GM21723 (cell line): ENCODE data around the gene SPECC1.

ENCODE experiments used
- ATAC-seq: cut with Tn5 transposase; IDR thresholded peaks from one replicate; pipeline ENCODE4 v1.9.1; 2021; ENCODE audit warnings: mild to moderate bottlenecking, moderate library complexity; ENCODE audit not compliant: unreplicated experiment

The SPECC1 gene

DNA sequence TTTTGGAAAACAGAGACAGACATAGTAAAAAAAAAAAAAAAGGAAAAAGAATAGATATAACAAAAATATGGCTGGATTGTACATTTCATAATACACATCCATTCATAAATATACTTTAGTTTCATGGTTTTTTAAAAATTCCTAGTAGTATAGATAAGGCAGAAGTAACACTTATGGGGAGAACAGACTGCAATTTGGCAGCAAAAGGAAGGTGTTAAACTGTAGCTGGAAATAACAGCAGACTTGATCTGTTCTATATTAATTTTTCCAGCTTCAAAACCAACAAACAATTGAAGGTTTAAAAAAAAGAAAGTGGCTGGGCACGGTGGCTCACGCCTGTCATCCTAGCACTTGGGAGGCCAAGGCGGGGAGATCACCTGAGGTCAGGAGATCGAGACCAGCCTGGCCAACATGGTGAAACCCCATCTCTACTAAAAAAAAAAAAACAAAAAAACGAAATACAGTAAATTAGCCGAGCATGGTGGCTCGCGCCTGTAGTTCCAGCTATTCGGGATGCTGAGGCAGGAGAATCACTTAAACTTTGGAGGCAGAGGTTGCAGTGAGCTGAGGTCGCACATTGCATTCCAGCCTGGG lies 191.8 kb downstream of the SPECC1 start:
- ATAC-seq: no peak

DNA sequence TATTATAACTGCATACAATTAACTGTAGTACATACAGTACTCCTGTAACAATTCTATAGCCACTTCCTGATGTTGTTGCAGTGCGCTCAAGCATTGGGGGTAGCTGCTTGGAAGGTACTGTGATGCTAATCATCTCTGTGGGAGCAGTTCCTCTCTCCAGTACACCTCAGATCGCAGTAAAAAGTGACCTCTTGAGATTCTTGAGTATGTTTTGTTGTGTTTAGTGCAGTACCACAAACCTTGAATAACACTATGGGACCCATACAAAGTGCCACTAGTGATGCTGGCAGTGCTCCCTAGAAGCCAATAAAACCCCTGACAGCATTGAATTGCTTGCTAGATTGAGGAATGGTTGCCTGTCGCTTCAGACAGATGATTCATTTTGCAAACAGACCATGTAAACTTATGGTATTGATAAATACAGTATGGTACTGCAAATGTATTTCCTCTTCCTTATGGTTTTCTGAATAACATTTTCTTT lies 193.0 kb downstream of the SPECC1 start:
- no peak for ATAC-seq

DNA sequence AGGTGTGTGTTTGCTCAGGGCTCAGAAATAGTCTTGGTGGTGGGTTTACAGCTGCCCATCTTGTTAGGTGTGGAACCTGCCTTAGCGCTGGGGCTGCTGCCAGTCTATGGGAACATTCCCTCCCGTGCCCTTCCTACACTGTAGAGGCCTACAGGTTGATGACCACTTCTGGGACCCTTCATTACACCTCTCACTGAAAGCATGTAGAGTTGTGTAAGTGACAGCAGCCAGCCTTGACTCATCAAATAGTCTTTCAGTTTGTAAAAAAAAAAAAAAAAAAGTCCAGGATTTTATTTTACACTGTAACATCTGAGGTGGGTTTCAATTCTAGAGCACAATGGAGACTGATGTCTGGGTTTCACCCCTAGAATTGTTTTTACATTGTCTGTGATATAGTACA lies 193.9 kb downstream of the SPECC1 start:
- ATAC-seq: no peak

DNA sequence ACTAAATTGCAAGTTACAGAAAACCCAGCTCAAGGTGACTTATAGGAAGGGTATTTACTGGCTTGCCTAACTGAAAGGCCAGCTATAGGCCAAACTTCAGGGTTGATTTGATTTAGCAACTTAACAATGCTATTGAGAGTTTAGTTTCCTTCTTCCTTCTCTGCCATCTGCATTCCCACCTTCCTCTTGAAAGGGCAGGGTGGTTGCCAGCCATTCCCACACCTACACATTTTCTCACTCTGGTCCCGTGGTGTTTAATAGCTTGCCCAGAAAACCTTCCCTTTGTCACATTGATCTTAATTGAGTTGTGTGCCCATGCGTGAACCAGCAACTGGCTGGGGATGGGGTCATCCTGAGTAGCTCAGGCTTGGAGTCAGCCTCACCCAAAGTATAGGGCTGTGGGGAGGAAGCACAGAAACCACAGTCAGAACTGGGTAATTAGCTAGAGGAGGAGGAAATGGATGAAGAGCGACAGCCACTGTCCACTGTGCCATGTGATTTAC lies 194.7 kb downstream of the SPECC1 start:
- no peak for ATAC-seq

DNA sequence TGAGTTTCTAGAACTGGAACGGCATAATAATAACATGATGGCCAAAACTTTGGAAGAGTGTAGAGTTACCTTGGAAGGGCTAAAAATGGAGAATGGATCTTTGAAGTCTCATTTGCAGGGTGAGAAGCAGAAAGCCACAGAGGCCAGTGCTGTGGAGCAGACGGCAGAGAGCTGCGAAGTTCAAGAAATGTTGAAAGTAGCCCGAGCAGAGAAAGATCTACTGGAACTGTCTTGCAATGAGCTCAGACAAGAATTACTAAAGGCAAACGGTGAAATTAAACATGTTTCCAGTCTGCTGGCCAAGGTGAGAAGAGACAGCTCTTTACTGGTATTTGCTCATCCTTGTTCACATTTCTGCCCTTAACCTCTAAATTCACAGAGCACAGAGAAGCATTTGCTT lies 196.4 kb downstream of the SPECC1 start:
- no peak for ATAC-seq

DNA sequence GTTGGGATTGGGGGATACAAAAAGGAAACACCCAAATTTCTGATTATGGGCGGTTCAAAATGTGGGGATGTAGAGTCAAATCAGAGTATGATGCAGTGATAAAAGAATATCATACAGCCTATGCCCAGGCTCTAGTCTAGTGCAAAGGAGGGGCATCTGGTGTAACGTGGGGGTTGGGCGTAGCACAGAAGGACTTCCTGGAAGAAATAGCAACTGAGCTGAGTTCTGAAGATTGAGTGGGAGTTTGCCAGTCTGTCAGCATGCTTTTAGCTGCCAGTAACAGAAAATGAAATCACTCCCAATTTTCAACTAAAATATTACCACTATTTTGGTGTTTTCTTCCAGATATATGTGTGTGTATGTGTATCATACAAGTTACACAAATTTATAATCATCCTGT lies 196.9 kb downstream of the SPECC1 start:
- ATAC-seq: no peak

DNA sequence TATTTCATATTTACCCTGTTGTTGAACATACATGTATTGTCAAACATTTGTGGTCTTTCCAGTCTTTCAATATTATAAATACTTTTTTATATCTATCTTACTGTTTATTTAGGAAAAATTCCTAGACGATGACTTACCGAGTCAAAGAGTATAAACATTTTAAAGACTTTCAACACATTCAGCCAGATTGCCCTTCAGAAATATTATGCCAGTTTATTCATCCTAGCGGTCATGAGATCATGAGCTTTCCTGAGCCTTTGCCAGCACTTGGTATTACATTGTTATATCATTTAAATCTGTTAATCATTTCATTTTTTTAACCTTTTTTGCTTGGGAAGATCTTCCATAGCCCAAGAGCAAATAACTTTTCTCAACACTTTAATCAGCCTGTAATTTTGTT lies 197.4 kb downstream of the SPECC1 start:
- no peak for ATAC-seq

DNA sequence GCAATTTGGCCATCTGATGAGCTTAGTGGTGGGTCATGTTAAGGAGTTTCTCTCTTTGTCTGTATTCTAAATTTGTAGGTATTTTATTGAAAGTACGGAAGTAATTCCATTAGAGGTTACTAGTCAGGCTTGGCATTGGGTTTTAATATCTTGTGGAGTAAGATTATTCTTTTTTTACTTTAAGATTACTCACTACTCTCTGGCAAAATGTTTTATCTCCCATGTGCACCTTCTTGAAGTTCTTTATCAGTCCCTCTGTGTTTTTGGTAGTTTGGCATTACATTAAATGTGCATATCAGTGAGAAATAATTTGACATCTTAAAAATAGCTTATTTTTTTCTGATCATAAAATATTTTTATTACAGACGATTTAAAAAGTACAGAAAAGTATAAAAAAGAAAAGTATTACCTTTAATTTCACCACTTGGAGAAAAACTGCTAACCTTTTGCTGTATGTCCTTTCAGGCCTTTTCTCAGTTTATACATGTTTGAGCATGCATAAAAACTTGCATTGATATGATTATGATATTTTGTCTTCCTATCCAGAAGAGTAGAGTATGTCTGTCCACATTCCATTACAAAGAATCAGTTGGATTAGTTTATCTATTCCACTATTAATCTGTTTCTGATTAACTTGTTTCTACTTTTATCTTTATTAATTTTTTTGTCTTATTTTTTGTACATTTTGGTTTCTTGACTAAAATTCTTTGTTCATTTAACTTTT lies 198.3 kb downstream of the SPECC1 start:
- no peak for ATAC-seq

DNA sequence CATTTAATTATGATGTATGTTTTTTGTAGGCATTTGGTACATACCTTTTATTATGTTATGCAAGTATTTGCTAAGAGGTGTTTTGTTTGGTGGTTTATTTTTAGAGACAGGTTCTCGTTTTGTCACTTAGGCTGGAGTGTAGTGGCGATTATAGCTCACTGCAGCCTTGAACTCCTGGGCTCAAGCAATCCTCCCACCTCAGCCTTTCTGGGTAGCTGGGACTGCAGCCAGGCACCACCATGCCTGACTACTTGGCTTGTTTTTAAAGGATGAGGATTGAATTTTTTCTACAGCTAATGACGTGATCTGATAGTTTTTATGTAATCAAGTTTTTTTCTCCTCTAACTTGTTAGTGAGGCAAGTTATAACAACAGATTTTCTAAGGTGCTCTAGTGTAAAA lies 199.6 kb downstream of the SPECC1 start:
- no peak for ATAC-seq

DNA sequence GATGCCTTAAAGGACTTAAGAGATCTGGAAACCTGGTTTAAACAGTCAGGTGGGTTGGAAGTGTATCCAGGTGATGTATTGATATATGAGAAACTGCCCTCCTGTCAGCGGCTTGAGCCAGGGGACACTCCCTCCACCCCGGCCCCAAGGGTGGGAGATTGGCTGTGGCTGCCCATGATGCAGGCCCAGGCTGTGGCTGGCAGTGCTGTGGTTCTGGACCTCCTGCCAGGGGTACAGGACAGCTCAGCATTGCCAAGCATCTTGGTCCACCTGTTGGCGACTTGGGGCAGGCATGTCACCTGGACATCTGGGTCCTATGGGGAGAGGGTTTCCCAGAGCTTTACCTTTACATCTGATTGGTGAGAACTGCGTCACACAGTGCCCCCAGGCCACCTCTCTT lies 201.0 kb downstream of the SPECC1 start:
- no peak for ATAC-seq

DNA sequence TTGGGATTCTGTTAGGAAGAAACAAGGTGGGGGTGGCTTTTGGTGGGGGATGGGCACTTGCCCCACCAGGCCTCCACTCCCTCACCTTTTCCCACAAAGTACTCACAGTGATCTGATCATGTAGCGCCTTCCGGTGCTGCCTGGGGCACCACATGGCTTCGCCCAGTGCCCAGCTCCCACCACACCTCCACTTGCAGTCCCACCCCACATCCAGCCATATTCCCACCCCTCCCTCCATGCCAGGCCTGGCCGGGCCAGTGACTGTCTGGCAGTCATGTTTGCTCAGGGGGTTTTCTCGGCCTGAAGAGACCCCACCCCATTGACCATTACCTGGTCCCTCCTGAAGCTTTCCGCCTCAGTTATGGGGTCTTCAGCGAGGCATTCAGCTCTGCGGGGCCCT lies 201.5 kb downstream of the SPECC1 start:
- no peak for ATAC-seq

DNA sequence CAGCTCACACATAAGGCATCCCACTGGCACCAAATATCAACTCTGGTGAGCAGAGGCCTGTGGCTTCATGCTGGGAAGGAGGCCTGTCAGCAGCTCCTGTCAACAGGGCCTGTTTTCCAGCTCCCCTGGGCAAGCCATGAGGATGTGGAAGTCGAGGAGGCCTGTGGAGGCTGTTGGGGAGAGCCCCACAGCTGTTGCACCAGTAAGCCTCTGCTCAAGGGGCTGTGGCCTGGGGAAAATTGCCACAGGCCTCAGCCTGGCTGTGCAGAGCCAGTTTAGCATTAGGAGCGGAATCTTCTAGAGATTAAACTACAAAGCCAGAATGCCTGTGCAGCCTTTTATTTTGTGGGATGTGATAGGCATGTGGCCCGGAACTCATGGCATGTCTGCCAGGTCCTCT lies 202.1 kb downstream of the SPECC1 start:
- no peak for ATAC-seq

DNA sequence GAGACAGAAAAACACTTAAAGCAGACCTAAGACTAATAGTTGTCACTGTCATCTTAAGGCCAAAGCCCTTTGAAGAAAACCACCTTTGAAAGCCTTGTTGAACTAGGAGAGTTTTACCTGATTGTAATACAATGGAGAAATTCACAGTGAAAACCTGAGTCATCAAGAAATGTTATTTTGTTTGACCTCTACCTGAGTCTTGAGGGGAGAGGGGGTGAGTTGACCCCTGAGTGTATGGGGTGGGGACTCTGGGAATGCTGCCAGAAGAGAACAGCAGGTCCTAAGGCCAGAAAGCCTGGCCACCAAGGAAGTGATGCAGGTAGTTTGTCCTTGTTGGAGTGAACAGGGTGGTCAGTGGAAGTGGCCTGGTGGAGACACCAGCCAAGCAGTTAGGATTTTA lies 204.3 kb downstream of the SPECC1 start:
- ATAC-seq: no peak

DNA sequence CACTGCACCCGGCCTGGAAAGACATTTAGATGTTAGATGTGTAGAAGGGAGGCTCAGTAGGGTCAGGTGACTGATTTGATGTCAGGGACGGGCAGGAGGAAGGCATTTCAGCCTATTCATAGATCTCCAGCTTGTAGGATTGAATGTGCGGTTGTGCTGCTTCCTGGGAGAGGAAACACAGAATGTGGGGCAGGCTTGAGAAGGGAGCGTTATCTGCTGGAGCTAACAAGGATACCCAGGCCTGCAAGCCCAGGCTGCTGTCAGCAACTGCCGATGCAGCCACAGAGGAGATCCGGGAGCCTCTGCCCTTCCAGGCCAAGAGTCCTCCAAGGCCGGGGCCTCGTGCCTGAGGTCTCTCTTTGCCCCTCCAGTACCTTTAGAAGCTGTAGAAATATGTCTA lies 205.6 kb downstream of the SPECC1 start:
- no peak for ATAC-seq

DNA sequence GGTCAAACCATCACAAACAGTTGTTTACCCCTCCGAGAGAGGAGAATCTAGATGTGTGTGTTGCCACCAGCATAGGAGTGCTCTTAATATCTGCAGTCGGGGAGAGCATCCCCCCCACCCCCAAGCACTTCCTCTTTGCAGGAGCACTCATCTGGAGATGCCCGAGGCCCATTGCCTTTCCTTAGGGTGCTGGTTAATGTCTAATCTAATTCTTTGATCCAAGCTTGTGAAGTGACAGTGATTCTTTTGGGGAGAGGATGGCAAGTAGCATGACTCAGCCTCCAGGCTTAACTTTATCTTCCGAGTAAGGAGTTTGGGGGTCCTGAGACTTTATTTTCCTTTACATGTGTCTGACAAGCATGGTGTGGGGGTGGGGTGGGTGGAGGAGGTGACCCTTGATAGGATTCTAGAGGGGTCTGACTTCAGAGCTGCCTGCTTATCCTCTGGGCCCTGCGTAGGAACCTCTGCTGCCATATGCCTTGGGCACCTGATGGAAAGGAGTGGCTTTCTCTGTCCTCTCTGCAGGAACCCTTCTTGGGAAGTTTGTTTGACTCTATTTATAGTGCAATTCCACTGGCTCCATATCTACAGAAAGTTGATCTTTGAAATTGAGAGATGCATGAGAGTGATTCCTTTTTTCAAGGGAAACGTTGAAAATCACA lies 207.1 kb downstream of the SPECC1 start:
- ATAC-seq: no peak

DNA sequence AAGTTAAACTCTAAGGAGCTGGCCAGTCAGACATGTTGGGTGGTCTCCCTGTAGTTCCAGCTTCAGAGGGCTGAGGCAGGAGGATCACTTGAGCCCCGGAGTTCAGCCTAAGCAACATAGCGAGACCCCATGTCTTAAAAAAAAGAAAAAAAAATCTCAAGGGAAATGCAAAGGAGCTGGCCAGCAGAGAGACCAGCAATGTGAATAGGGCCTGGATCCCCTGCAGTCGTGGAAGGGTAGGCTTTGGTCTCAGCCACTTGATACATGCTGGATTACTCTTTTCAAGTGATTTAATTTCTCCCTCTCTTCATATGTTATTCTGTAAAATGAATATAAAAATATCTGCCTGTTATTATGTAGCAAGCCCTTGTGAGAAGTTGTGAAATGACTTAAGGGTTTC lies 207.7 kb downstream of the SPECC1 start:
- no peak for ATAC-seq

DNA sequence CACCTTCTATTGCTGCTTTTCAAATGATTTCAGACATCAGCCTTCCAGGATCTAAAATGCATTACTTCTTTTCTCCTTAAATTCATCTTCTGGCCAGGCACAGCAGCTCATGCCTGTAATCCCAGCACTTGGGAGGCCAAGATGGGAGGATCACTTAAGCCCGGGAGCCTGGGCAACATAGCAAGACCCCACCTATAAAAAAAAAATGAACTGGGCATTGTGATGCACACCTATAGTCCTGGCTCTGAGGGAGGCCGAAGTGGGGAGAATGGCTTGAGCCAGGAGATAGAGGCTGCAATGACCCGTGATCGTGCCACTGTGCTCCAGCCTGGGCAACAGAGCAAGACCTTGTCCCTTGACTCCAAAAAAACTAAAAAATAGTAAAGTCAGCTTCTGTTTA lies 208.5 kb downstream of the SPECC1 start:
- no peak for ATAC-seq

DNA sequence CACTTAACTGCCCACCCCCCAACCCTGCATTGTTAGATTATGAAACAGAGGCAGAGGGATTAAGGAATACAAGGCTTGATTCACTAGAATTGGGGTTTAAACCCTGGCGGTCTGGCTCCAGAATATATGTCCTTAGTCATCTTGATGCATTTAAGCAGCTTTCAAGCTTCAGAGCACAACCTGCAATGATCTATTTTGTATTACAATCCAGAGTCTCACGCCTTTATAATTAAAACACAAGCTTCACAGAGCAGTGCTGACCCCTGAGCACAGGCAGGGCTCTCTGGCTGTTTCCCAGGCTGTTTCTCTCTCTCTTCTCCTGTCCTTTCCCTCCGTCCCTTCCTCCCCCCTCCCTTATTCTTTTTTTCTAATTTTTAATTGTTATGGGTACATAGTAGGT lies 209.1 kb downstream of the SPECC1 start:
- ATAC-seq: no peak

DNA sequence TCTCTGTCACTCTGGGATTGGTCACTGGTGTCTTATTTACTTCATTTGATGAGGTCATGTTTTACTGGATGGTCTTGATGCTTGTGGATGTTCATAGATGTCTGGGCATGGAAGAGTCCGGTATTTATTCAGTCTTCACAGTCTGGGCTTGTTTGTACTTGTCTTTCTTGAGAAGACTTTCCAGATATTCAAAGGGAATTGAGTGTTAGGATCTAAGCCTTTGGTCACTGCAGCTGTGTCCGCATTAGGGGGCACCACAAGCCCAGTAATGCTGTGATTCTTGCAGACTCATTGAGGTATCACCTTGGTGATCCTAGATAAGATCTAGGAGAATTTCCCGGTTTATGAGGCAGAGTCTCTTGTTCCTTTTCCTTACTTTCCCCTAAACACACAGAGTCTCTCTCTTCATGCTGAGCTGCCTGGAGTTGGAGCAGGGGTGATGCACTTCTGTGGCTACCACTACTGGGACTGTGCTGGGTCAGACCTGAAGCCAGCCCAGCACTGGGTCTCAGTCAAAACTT lies 214.7 kb downstream of the SPECC1 start:
- no peak for ATAC-seq

DNA sequence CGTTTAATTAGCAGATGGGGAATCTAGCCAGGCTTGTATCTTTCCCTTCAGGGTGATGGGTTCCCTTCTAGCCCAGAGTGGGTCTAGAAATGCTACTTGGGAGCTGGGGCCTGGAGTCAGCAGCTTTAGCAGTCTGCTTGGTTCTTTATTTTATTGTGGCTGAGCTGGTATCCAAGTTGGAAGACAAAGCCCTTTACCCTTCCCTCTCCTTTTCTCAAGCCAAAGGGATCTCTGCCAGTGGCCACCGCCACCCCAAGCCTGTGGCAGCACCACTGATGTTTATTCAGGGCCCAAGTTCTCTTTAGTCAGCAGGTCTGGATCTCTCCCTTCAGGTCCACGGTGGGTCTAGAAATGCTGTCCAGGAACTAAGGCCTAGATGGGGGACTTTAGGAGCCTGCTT lies 215.2 kb downstream of the SPECC1 start:
- ATAC-seq: no peak

DNA sequence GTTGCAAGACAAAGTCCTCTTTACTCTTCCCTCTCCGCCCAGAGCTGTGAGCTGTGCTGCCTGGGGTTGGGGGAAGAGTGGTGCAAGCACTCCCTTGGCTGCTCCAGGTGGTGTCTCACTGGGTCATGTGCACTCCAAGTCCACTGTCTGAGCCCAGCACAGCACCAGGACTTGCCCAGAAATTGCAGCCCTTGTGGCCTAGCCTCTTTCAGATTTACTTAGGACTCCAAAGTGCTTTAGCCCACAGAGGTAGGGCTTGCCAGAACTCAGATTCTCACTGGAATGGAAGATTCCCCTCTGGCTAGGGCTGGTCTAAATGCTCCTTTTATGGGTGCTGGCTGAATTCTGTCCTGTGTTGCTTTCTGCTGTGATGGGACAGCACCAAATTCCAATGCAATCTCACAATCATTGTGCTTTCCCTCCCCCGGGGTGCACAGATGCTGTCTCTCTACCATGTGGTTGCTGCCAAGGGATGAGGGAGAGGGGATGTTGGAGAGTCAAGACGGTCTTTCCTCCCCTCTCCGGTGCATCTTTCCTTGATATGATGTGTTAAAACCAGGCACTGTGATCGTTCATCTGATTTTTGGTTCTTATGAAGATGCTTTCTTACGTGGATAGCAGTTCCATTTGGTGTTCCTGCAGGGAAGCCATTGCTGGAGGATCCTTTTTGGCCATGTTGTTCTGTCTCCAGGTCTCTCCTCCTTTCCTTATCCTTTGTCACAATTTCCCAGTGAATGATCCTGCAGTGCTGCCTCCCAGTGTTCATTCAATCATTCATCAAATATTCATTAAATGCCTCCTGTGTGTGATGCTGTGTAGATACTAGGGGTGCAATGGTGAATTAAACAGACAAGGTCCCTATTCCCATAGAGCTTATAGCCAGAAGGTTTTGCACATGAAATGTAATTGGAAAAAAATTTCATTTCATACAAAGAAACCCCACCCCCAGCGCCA lies 216.3 kb downstream of the SPECC1 start:
- ATAC-seq: no peak
